ENCODE results near the gene SRGAP3.

- no peak for TF ChIP-seq CTCF (IDR thresholded peaks at IDR 0.05)
- no peak for TF ChIP-seq POLR2A (IDR thresholded peaks at IDR 0.05)
Observed at GRCh38 chr3:9113040-9113439, 136.4 kb downstream of the SRGAP3 start.

Measured in body of pancreas (tissue), 4 donors.